Effector CD4-positive, alpha-beta T cell (primary cell): Measurements from ENCODE around the gene CYP46A1.
"Not testable (repeated sequence)": the region's sequence is repeated elsewhere in the genome, so short reads cannot be mapped to it uniquely, and the experiment has no call there.

ENCODE experiments used
- DNase-seq: peaks from one replicate; pipeline ENCODE4 v3.0.0-alpha.2; 2020

Gene CYP46A1

DNA sequence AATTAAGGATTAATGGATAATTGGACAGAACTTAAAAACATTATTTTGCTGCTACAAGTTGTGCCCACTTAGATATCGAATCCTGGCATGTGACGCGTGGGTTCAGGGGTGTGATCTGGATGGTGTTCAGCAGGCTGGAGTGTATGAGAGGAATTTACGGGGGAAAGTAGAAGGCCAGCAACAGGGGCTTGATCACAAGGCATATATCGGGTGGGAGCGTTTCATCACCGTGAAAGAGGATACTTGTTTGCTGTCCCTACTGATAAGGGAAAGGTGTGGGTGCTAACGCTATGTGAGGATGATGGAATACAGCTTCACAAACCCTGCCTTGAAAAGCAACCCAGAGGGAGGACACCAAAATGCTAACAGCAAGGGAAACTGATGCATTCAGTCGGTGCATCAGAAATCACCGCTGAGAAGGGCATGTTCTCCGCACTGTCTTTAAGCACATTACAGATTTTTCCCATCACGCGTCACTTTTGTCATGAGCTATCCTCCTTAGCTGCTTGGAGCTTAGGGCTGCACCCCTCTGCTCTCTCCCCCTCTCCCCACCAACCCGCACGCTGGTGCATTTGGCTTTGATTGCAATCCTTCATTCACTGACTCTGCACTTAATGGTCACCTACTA, 25.8 kb upstream of the CYP46A1 start:
- no peak for DNase-seq

DNA sequence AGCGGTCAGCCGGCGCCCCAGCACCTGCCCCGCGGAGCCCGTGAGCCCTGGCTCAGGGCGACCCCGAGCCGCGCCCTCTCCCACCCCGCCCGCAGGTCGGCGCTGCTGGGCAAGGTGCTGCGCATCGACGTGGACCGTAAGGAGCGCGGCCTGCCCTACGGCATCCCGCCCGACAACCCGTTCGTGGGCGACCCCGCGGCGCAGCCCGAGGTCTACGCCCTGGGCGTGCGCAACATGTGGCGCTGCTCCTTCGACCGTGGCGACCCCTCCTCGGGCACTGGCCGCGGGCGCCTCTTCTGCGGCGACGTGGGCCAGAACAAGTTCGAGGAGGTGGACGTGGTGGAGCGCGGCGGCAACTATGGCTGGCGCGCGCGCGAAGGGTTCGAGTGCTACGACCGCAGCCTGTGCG, 24.8 kb upstream of the CYP46A1 start:
- no peak for DNase-seq

DNA sequence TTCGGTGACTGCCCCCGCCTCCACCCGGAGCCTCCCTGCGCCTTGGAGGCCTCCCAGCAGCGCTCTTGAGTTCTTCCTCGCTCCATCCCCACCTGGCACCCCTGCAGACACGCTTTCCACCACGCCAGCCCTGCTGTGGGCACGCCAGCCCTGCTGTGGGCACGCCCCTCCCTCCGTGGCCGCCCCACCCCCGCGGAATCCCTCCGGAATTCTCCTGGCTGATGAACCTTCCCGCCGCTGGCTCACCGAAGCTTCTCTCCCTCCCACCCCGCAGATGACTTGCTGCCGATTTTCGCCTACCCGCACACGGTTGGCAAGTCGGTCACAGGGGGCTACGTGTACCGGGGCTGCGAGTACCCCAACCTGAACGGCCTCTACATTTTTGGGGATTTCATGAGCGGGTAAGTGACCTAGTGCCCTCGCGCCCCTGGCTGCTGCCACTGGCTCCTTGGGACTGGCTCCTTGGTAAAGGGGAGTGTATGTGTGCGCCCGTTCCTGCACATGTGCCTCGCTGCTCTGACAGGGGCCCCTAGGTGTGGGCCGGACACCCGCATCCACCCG, 24.0 kb upstream of the CYP46A1 start:
- DNase-seq = no peak

DNA sequence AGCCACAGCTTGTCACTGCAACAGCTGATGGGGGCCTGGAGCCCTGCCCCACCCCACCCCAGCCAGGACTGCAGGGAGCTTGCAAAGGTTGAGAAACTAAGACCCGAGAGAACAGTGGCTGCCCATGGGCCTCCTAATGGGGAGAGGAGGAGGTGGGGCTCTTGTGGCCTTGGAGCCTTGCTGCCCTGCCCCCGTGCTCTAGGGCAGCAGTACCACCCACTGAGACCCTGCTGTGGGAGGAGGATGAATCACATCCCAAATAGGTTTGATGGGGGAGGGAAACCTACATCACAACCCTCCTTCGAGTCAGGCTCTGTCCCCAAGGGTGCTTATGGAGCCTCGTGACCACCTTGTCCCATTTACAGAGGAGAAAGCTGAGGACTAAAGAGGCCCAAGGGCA, 23.3 kb upstream of the CYP46A1 start:
- DNase-seq = no peak

DNA sequence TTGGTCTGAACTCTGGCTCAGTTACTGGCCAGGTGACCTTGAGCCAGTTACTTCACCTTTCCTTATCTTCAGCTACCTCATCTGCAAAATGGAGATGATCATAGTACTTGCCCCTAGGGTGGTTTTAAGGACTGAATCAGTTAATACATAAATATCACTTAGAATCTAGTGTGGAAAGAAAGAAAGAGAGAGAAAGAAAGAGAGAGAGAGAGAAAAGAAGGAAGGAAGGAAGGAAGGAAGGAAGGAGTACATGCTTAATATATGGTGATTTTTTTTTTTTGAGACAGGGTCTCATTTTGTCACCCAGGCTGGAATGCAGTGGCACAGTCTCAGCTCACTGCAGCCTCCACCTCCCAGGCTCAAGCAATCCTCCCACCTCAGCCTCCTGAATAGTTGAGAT, 22.9 kb upstream of the CYP46A1 start:
- not testable (repeated sequence) for DNase-seq

DNA sequence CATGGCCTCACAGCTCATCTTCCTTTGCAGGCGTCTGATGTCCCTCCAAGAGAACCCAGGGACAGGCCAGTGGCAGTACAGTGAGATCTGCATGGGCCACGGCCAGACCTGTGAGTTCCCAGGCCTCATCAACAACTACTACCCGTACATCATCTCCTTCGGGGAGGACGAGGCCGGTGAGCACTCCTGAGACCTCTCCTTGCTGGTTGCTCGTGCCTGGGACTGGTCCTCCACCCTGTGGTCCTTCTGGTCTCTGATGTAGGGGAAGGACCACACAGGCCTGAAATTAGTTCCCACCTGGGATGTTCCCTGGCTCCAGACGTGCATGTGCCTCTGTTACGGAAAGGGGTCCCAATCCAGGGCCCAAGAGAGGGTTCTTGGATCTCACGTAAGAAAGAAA, 21.3 kb upstream of the CYP46A1 start:
- DNase-seq = no peak

GRCh38 chr14:99663386-99664057, 20.6 kb upstream of the CYP46A1 start:
- no peak for DNase-seq

DNA sequence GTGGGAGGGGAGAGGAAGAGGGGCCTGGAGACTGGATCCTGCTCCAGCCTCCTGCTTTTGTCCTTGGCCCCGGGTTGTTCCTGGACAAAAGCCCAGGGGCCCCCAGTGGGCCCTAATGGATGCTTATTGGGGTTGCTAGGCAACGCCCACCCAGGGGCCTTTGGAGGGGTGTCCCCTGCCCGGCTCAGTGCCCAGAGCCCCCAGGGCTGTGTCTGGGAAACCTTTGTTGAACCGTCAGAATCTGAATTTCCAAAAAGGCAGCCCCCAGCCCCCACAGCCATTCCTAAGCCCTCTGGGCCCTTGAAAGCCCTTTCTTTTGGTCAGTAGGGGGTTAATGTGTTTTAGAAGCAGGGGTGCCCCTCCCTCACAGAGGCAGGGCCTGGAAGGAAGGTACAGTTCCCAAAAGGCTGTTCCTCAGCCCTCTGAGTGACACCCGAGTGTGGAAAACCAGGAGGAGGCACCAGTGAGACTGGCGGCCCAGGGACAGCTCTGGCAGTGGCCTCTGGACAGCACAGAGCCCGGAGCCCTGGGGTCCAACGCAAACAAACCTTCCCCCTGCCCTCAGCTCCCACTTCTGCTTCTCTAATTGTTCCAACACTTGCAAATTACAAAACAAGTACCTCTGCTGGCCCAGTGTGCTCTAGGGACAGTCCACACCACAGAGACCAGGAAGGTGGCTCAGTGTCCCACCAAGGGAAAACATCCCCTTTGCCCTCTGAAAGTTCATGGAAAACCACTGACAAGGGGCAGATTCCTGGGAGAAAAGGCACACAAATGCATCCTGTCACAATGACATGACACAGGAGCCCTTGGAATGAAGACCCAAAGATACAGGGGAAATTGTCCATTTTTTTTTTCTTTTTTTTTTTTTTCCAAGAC, 19.8 kb upstream of the CYP46A1 start:
- no peak for DNase-seq

DNA sequence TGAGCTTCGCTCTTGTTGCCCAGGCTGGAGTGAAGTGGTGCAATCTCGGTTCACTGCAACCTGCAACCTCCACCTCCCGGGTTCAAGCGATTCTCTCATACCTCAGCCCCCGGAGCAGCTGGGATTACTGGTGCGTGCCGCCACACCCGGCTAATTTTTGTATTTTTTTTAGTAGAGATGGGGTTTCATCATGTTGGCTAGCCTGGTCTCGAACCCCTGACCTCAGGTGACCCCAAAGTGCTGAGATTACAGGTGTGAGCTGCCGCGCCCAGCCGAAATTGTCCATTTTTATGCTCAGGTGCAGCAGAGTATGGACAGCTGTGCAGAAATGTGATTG, 19.2 kb upstream of the CYP46A1 start:
- DNase-seq = no peak

DNA sequence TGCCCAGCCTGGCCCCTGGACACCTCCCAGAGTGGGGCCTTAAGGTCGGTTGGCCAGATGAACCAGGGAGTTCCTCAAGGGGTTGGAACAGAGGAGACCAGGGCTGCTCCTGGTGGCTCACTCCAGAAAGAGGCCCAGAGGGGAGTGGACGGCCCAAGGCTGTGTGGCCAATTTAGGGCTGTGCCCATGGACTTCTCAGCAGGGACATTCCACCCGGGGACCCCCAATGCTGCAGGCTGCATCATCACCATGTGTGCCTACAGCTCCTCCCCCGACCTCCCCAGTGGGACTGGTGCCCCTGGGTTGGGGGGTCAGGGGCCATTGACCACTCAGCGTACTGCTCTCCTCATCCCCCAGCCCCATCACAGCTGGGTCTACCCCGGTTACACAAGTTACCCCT, 17.6 kb upstream of the CYP46A1 start:
- DNase-seq = no peak

DNA sequence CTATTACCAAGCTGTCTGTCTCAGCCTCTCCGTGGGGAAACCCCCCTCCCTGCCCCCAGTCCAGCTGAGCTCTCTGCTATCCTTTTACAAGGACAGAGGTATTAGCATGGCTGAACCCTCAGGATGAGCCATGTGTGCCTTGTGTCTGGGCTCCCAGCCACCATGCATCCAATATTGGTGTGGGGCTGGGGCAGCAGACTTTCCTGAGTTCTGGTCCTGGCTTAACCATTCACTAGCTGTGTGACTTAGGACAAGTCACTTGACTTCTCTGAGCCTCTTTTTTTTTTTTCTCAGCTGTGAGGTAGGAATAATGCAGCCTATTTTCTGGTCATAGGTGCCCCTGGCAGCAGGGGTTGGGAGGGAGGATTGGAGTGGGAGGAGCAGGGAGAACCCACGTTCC, 17.1 kb upstream of the CYP46A1 start:
- no peak for DNase-seq

DNA sequence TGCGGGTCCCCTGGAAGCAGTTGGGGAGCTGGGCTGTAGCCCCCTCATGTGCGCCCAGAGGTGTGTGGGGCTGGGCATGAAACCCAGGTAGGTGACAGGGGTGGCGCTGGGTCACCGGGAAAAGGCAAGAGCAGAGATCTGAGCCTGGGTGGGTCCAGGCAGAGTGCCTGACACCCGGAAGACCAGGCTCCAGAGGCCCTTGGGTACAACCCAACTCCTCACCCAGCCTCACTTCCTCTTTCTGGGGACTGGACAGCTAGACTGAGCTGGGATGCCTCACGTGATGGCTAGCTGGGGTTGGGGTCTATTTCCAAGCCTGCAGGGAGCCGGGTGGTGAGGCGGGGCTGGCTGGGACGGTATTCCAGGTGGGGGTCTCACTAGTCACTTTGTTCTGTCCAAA, 16.3 kb upstream of the CYP46A1 start:
- DNase-seq = no peak

- DNase-seq = no peak
These were observed 15.5 kb upstream of the CYP46A1 start for GRCh38 chr14:99668307-99669295.

GRCh38 chr14:99670361-99671234, 13.5 kb upstream of the CYP46A1 start:
- DNase-seq = no peak

DNA sequence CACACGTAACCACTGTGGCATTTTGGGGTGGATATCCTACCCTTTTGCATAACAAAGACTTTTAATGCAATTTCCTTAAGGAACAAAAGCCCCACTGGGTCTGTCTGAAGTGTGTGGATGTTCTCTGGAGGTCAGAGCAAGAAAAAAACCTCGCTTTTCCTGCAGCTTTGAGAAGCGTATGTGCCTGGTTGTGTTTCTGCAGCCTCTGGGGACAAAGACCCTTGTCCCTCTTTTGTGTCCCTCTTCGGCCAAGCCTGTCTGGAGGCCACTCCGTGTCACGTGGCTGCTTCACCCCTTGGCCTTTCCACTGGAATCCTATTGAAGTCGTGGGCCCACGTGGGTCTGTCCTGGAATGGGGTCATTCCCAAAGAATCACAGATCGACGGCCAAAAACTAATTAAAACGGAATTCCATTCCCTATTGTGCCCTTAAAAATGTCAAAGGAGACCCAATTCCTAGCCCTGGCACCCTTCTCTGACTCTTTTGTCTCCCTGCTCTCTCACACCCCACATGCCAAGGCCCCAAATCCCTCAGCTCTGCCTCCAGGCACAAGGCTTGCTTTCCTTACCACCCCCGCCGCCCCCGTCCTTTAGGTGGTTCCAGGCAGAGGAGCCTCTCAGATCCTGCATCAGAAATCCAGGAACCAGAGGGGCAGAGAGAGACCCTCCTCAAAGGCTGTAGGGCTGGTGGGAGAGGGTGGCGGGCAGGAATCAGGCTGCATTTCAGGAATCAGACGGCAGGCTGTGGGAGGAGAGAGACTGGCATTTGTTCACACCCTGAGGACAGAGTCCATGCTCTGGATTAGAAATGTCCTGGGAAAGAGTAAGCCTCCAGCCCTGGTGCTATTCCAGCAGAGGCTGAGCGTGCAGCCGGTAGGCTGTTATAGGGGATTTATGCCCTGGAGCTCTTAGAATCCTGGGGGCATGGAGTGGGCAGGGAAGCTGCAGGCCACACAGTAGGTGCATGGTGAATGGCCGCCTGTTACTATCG, 12.6 kb upstream of the CYP46A1 start:
- no peak for DNase-seq

DNA sequence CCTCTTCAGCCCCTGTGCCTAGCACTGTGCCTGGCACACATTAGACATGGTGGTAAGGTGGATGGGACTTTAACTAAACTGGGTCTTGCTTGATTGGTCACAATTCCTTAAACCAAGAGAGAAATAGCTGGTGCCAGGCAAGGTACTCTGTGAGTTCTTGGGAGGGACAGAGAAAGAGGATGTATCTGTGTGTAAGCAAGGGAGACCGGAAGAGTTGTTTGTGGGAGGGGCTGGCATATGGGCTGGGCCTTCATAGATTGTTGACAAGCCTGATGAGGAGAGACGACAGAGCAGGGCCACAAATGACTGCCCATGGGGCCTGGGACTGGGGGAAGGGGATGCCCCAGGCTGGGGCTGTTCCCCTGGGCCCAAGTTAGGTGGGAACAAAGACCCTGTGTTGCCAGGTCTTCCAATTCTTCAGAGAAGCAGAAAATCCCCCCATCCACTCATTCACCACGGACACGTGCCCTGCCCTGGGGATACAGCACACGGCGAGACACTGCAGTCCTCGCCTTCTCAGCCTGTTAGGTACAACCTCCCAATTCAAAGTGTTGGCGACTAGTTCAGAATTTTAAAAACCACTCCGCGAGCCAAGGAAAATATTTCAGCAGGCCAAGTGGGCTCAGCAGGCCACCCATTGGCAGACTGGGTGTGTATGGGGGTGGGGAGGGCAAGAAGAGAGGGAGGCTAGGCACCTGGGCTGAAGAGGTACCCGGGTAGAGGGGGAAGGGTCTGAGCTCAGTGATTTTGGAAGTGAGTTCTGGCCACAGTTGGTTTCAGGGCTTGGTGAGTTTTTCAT, 11.4 kb upstream of the CYP46A1 start:
- no peak for DNase-seq

- DNase-seq = no peak
These were observed 10.6 kb upstream of the CYP46A1 start for GRCh38 chr14:99673305-99674063.

- no peak for DNase-seq
These were observed 9.9 kb upstream of the CYP46A1 start for GRCh38 chr14:99674064-99674650.
